HG03159 (cell line): ENCODE measurements around the gene ANK2.

ENCODE experiments used
- ATAC-seq: cut with Tn5 transposase; IDR thresholded peaks from one replicate; pipeline ENCODE4 v1.9.1; 2021; ENCODE audit warnings: mild to moderate bottlenecking, moderate library complexity; ENCODE audit not compliant: unreplicated experiment

ANK2 gene

GRCh38 chr4:113049421-113050370 lies at the start of gene ANK2:
Gene ANK2, plus strand, starts transcription at chr4:113049653. Its CDS starts 76 bp downstream, at chr4:113049729.
- ATAC-seq = no peak

- ATAC-seq = no peak
Observed at GRCh38 chr4:113003841-113004240, 45.6 kb upstream of the ANK2 start.

- ATAC-seq = no peak
Observed at GRCh38 chr4:113004655-113005054, 44.8 kb upstream of the ANK2 start.

GRCh38 chr4:113006632-113007031 lies 42.8 kb upstream of the ANK2 start:
- ATAC-seq = no peak

GRCh38 chr4:113007151-113007550 lies 42.3 kb upstream of the ANK2 start:
- ATAC-seq = no peak

- no peak for ATAC-seq
Observed at GRCh38 chr4:113008135-113008534, 41.3 kb upstream of the ANK2 start.

- no peak for ATAC-seq
Observed at GRCh38 chr4:113008716-113009115, 40.7 kb upstream of the ANK2 start.

GRCh38 chr4:113009461-113009860 lies 40.0 kb upstream of the ANK2 start:
- no peak for ATAC-seq

GRCh38 chr4:113012122-113012725 lies 37.2 kb upstream of the ANK2 start:
- no peak for ATAC-seq

- ATAC-seq = no peak
Observed at GRCh38 chr4:113012786-113013185, 36.7 kb upstream of the ANK2 start.

- ATAC-seq = no peak
Observed at GRCh38 chr4:113013751-113014150, 35.7 kb upstream of the ANK2 start.

GRCh38 chr4:113016377-113016776 lies 33.1 kb upstream of the ANK2 start:
- ATAC-seq = no peak

GRCh38 chr4:113020966-113021365 lies 28.5 kb upstream of the ANK2 start:
- no peak for ATAC-seq

- ATAC-seq = no peak
Observed at GRCh38 chr4:113024388-113024787, 25.1 kb upstream of the ANK2 start.

GRCh38 chr4:113025416-113025815 lies 24.0 kb upstream of the ANK2 start:
- ATAC-seq = no peak

- no peak for ATAC-seq
Observed at GRCh38 chr4:113026556-113026955, 22.9 kb upstream of the ANK2 start.

GRCh38 chr4:113028074-113028473 lies 21.4 kb upstream of the ANK2 start:
- ATAC-seq = no peak

- no peak for ATAC-seq
Observed at GRCh38 chr4:113031212-113031611, 18.2 kb upstream of the ANK2 start.

- peak; percentile 58 for ATAC-seq
Observed at GRCh38 chr4:113040793-113041192, 8.7 kb upstream of the ANK2 start.

GRCh38 chr4:113042502-113042901 lies 7.0 kb upstream of the ANK2 start:
- no peak for ATAC-seq

GRCh38 chr4:113043591-113043990 lies 5.9 kb upstream of the ANK2 start:
- no peak for ATAC-seq

- no peak for ATAC-seq
Observed at GRCh38 chr4:113050371-113050755, 910 bp downstream of the ANK2 start.
